ENCODE results near the gene FEV.
"Not testable (repeated sequence)": the region's sequence is repeated elsewhere in the genome, so short reads cannot be mapped to it uniquely, and the experiment has no call there.

FEV gene

GRCh38 chr2:218963601-218964000 is 21.4 kb downstream of the FEV start:
- DNase-seq: no peak

DNA sequence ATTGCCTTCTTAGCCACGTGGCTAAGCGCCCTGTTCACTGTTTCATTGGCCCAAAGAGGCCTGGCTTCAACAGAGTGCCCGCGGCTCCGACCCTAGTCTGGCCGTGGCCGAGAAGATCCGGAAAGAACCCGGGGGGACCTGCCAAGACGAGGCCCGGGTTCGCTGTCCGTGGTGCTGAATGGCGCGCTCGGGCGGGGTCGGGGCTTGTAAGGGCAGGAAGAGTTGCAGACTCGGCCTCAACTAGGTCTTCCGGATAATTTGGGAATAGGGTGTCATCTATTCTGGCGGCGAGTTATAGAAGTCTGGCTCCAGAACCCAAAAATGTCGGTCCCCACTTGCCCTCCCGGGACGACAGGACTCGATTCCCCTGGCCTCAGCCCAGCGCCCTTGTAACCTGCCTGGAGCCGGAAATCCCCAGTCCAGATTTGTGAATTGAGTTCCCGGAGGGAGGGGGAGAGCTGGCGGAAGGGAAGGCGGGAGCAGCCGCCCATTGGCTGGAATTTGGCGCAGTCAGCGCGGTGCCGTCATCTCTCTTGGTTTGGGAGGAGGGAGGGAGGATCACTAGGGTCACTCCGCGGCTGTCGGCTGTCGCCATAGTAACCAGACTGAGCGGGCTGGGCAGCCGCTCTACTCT is 22.0 kb downstream of the FEV start:
- peak; percentile 60 for DNase-seq

- DNase-seq: no peak
These were observed 23.1 kb downstream of the FEV start for GRCh38 chr2:218961651-218962570.

- no peak for DNase-seq
These were observed 23.8 kb downstream of the FEV start for GRCh38 chr2:218961229-218961628.

GRCh38 chr2:218960309-218961165 is 24.4 kb downstream of the FEV start:
- DNase-seq: no peak

GRCh38 chr2:218959761-218960308 is 25.1 kb downstream of the FEV start:
- no peak for DNase-seq

DNA sequence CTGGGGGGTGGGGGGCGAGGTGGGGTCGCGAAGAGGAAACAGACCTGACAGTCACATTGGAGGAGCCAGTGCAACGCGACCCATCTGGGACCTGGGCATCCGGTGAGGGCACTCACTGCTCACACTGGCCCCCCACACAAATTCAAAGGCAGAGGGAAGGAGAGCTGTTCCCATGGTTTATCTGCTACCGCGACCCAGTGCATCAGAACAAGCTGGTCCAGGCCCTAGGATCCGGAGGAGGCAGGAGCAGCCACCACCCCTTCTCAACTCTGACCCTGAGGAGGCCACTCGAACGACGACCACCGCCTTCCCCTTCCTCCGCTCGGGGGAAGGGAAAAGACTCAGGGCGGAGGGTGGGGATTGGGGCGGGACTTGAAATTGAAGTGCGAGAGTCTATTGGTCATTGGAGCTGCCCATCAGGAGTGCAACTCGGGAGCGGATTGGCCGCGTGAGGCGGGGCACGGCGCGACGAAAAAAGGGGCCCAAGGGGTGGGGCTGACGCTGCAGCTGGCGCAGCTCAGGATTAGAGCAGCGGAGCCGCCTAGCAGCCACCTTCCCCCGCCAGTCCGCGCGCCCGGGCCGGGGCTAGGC is 25.7 kb downstream of the FEV start, which contains the start of gene CDK5R2:
Gene CDK5R2, plus strand, starts transcription at position 526 of the 591 bp plus-strand sequence. CDS start 155 bp downstream, outside the sequence.
- peak; percentile 72 for DNase-seq

DNA sequence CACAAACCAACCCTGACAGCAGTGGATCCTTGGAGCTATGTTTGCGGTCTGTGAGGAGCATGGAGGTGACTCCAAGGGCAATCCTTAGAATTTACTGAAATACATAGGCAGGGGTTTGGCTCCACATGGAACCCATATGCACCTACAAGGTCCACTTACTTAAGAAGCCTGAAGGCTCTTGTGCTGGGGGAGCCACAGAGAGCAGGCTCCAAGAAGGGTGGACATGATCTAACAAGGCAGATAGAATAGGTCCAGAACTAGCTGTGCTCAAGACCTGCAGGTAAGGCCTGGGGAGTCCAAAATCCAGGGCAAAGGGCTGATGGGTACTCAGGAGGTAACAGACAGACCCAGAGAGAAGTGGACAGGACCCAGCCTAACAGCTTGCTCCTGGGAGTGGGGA is 26.7 kb downstream of the FEV start:
- DNase-seq: no peak

DNA sequence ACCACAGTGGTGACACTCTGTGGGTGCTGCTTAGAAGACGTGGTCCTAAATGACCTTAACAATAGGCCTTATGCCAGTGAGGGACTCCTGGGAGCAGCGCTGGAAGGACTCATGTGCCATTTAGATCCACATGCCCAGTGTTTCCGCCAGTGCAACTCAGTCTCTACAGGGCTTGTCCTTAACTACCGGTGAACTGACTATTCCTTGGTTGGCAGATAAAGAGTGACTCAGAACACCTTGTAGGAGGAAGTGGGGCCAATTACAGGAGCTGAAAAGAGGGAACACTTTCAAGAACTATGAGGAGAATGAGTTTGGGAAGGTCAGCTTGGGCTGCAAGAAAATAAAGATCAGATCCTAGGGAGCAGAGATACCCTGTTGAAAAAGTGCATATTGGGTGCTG is 27.3 kb downstream of the FEV start:
- no peak for DNase-seq

DNA sequence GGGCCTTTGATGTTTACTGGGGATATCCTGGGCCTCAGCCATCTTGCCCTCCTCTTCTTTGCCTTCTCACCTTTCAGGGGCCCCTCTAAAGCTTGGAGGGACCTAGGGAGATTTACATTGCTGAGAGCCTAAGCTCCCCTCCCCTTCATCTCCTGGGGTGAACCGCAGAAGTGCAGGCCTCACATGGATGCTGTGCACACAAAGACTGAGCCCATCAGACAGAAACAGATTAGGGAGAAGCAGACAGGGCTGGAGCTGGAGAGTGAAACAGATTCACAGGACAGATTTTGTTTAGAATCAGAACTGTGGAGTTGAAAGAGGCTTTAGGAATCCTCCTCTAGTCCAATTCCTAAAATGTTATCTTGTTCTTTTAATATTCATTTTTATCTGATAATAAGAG is 28.9 kb downstream of the FEV start:
- no peak for DNase-seq

- DNase-seq: no peak
These were observed 30.3 kb downstream of the FEV start for GRCh38 chr2:218954541-218955300.

- DNase-seq: no peak
These were observed 31.5 kb downstream of the FEV start for GRCh38 chr2:218953366-218953954.

GRCh38 chr2:218952160-218952559 is 32.8 kb downstream of the FEV start:
- no peak for DNase-seq

DNA sequence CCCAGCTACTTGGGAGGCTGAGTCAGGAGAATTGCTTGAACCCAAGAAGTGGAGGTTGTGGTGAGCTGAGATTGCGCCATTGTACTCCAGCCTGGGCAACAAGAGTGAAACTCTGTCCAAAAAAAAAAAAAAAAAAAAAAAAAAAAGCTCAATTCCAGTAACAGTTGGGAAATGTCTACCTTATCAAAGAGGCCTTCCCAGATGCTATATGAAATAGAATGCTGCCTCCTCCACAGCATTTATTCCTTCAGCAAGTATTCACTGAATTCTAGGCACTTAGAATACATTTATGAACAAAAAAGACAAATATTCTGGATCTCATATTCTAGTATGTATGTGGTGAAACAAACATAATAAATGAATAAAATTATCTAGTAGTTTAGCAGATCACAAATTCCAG is 38.4 kb downstream of the FEV start:
- no peak for DNase-seq

DNA sequence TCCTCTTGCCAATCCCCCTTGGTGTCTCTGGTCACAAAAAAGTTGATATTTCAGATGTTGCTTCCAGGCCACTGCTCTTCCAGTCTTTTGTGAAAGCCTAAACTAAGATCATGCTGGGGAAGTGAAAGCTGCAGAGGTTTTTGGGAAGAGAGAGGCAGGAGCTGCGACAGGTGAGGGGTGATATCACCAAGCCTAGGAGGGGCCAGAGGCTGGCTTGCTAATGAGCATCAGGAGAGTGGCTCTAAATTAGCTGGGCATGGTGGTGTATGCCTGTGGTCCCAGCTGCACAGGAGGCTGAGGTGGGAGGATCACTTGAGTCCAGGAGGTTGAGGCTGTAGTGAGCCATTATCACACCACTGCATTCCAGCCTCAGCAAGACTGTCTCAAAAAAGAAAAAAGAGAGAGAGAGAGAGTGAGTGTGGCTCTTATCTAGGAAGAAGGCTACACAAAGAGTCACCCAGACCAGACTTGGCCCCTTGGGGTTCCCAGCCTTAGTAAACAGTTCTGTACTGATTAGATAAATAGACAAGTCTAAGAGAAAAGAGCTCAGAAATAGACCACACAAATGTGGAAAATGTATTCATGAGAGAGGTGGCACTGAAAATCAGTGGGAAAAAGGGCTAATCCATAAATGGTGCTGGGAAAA is 40.1 kb downstream of the FEV start:
- DNase-seq: no peak

- DNase-seq: not testable (repeated sequence)
These were observed 53.2 kb downstream of the FEV start for GRCh38 chr2:218931751-218932150.

All from activated naive CD4-positive, alpha-beta T cell treated with Interleukin-2 at 50 U/mL for 16 hours (primary cell).